ENCODE results near the gene HEBP1.

DNA sequence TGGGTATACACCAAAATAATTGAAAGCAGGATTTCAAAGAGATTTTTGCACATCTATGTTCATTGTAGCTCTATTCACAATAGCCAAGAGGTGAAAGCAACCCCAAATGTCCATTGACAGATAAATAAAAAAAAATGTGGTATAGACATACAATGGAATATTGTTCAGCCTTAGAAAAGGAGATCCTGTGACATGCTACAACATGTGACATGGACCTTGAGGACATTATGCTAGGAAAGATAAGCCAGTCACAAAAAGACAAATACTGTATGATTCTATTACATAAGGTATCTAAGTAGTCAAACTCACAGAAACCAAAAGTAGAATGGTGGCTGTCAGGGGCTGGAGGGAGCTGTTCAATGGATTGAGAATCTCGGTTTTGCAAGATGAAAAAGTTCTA lies 60.2 kb downstream of the HEBP1 start:
- TF ChIP-seq POLR2A (IDR thresholded peaks at IDR 0.05; ENCODE audit: low read depth) (no peak), POLR2AphosphoS5 (IDR thresholded peaks at IDR 0.05) (no peak), EP300 (IDR thresholded peaks at IDR 0.05) (no peak)
- TF ChIP-seq, protein P1, sequence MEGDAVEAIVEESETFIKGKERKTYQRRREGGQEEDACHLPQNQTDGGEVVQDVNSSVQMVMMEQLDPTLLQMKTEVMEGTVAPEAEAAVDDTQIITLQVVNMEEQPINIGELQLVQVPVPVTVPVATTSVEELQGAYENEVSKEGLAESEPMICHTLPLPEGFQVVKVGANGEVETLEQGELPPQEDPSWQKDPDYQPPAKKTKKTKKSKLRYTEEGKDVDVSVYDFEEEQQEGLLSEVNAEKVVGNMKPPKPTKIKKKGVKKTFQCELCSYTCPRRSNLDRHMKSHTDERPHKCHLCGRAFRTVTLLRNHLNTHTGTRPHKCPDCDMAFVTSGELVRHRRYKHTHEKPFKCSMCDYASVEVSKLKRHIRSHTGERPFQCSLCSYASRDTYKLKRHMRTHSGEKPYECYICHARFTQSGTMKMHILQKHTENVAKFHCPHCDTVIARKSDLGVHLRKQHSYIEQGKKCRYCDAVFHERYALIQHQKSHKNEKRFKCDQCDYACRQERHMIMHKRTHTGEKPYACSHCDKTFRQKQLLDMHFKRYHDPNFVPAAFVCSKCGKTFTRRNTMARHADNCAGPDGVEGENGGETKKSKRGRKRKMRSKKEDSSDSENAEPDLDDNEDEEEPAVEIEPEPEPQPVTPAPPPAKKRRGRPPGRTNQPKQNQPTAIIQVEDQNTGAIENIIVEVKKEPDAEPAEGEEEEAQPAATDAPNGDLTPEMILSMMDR (IDR thresholded peaks at IDR 0.05): no peak

Data from esophagus muscularis mucosa (tissue), 4 donors.